SIG-M5 treated with dmso at 0.1 percent for 504 hours (cell line): Measurements from ENCODE around the gene ZNF469.

Experiments
- DNase-seq: peaks from one replicate; lab custom pipeline; 2025; ENCODE audit not compliant: unreplicated experiment; lab: John Stamatoyannopoulos, UW

ZNF469 gene

GRCh38 chr16:88423448-88423850 lies 40.7 kb downstream of the ZNF469 start:
- no peak for DNase-seq

- DNase-seq: no peak
Observed at GRCh38 chr16:88424587-88425235, 42.0 kb downstream of the ZNF469 start.

GRCh38 chr16:88426018-88426417 lies 43.3 kb downstream of the ZNF469 start:
- DNase-seq: no peak

GRCh38 chr16:88427376-88427775 lies 44.6 kb downstream of the ZNF469 start:
- no peak for DNase-seq

- no peak for DNase-seq
Observed at GRCh38 chr16:88428156-88428555, 45.4 kb downstream of the ZNF469 start.

- DNase-seq: no peak
Observed at GRCh38 chr16:88428616-88429386, 46.0 kb downstream of the ZNF469 start.

GRCh38 chr16:88429387-88430184 lies 46.8 kb downstream of the ZNF469 start:
- DNase-seq: no peak

GRCh38 chr16:88430185-88430523 lies 47.4 kb downstream of the ZNF469 start:
- no peak for DNase-seq

GRCh38 chr16:88430524-88431446 lies 48.0 kb downstream of the ZNF469 start:
- peak; percentile 24 for DNase-seq

- no peak for DNase-seq
Observed at GRCh38 chr16:88431651-88432050, 48.9 kb downstream of the ZNF469 start.

GRCh38 chr16:88432174-88432573 lies 49.4 kb downstream of the ZNF469 start:
- DNase-seq: no peak
